HepG2 (cell line): Measurements from ENCODE around the gene PRIMA1. TPM values are rescaled to one million over a fixed set of nuclear protein-coding genes. Genes with fewer than 3 reads are reported as not detected.

Experiments used
- ATAC-seq: fragments of 200-7000 bp; cut with Tn5 transposase; 3 replicates; pipeline ENCODE4 v1.9.1; 2020; ENCODE audit warnings: mild to moderate bottlenecking, moderate library complexity
- BruUV-seq: library from RNA; stranded (reverse); fragments of 400-500 nt; replicated peaks from 2 replicates; lab custom pipeline; 2021; lab: Mats Ljungman, UMichigan
- CTCF ChIA-PET: fragments of 300-600 bp; formaldehyde crosslinking; extraction: SDS; loops from one replicate; lab custom pipeline; 2021; ENCODE audit warnings: low total read pairs, inconsistent platforms, low intra/inter-chr PET ratio; lab: Yijun Ruan, JAX
- POLR2A ChIA-PET: fragments of 350-600 bp; sonication (Branson Sonifier 250); formaldehyde crosslinking; loops from one replicate; lab custom pipeline; 2020; ENCODE audit warnings: antibody characterized with exemption, inconsistent platforms; lab: Yijun Ruan, JAX
- DNase-seq: peaks from one replicate; pipeline ENCODE4 v3.0.0-alpha.2; 2015; ENCODE audit warnings: low spot score
- FAIRE-seq: peaks from 3 replicates; lab custom pipeline; 2011; peaks lifted over from hg19 to GRCh38; lab: Jason Lieb, UNC
- H2AFZ ChIP-seq: one replicate; pipeline ENCODE4 v1.6.1; 2011; ENCODE audit warnings: low read length, inconsistent platforms
- H3K27ac ChIP-seq: fragments of 300-600 bp; 3 replicates; pipeline ENCODE4 v1.8.0; 2011; ENCODE audit warnings: mixed run types, mild to moderate bottlenecking, mixed read lengths, low read length, inconsistent platforms; ENCODE audit not compliant: insufficient read depth; ENCODE audit errors: extremely low read length
- H3K27me3 ChIP-seq, 2 experiments: fragments of 200-600 bp in 1 of 2; 2 replicates in 1 of 2; 3 replicates in 1 of 2; pipeline versions ENCODE4 v1.6.0 to v1.8.0; 2011; ENCODE audit warnings: low read length in 2 of 2, mild to moderate bottlenecking in 2 of 2, moderate library complexity in 2 of 2, inconsistent platforms in 1 of 2; ENCODE audit not compliant: insufficient read depth in 2 of 2, control insufficient read depth in 1 of 2
- H3K36me3 ChIP-seq, 2 experiments: fragments of 200-600 bp in 1 of 2; replicated peaks in 1 of 2; 2 replicates in 1 of 2; 3 replicates in 1 of 2; pipeline versions ENCODE4 v1.5.1 to v1.8.0; 2011; ENCODE audit warnings: low read length in 2 of 2, inconsistent platforms in 1 of 2; ENCODE audit not compliant: insufficient read depth in 2 of 2, control insufficient read depth in 1 of 2
- H3K4me1 ChIP-seq: 2 replicates; pipeline ENCODE4 v1.5.1; 2012; ENCODE audit warnings: low read length, inconsistent platforms; ENCODE audit not compliant: insufficient read depth
- H3K4me2 ChIP-seq: 2 replicates; pipeline ENCODE4 v1.6.0; 2011; ENCODE audit warnings: low read depth, low read length, inconsistent platforms
- H3K4me3 ChIP-seq, 3 experiments: fragments of 200-600 bp in 1 of 3; sonication (generic), shearing (Covaris generic) in 1 of 3; replicated peaks in 1 of 3; 2 replicates each; pipeline ENCODE4 v1.5.1; 2011 to 2016; ENCODE audit warnings: low read length in 3 of 3, inconsistent platforms in 2 of 3, low read depth in 2 of 3, mild to moderate bottlenecking in 2 of 3, control low read depth in 1 of 3, mixed read lengths in 1 of 3; ENCODE audit not compliant: insufficient read depth in 1 of 3
- H3K79me2 ChIP-seq: one replicate; pipeline ENCODE4 v1.6.1; 2011; ENCODE audit warnings: low read length, inconsistent platforms; ENCODE audit not compliant: insufficient read depth
- H3K9ac ChIP-seq: 2 replicates; pipeline ENCODE4 v1.6.0; 2011; ENCODE audit warnings: mild to moderate bottlenecking, low read depth, low read length, inconsistent platforms; ENCODE audit not compliant: insufficient read depth
- H3K9me3 ChIP-seq: 2 replicates; pipeline ENCODE4 v1.5.1; 2012; ENCODE audit warnings: mild to moderate bottlenecking, low read length
- H4K20me1 ChIP-seq: 2 replicates; pipeline ENCODE4 v1.6.0; 2011; ENCODE audit warnings: inconsistent platforms, mild to moderate bottlenecking, low read length, moderate library complexity; ENCODE audit not compliant: insufficient read depth
- MATR3 ChIP-seq: sonication (generic); formaldehyde crosslinking; IDR thresholded peaks from 2 replicates; pipeline ENCODE4 v1.4.0; 2020; ENCODE audit warnings: missing genetic modification reagents
- MTA1 ChIP-seq: sonication (generic); formaldehyde crosslinking; IDR thresholded peaks from 2 replicates; pipeline ENCODE4 v1.4.0; 2020; ENCODE audit warnings: missing genetic modification reagents, mild to moderate bottlenecking, borderline replicate concordance
- NR2F1 ChIP-seq, 2 experiments: fragments of 450-650 bp in 1 of 2; formaldehyde crosslinking in 1 of 2; IDR thresholded peaks; 2 replicates each; pipeline versions ENCODE4 v1.5.0 to v1.6.1; 2016 to 2020; ENCODE audit warnings: mild to moderate bottlenecking in 1 of 2, missing compliant biosample characterization in 1 of 2, missing genetic modification reagents in 1 of 2, moderate library complexity in 1 of 2
- PHB2 ChIP-seq: fragments of 450-650 bp; IDR thresholded peaks from 2 replicates; pipeline ENCODE4 v1.6.1; 2018; ENCODE audit not compliant: partially characterized antibody
- PTBP1 ChIP-seq: fragments of 200-400 bp; formaldehyde crosslinking; IDR thresholded peaks from 2 replicates; pipeline ENCODE4 v1.6.1; 2018; ENCODE audit warnings: low read length, low read depth; ENCODE audit not compliant: poor library complexity, severe bottlenecking
- RBFOX2 ChIP-seq: fragments of 200-400 bp; formaldehyde crosslinking; IDR thresholded peaks from 2 replicates; pipeline ENCODE4 v1.6.1; 2017; ENCODE audit warnings: low read depth, mild to moderate bottlenecking, low read length
- SMARCE1 ChIP-seq: fragments of 450-650 bp; IDR thresholded peaks from 2 replicates; pipeline ENCODE4 v1.6.1; 2017; ENCODE audit warnings: borderline replicate concordance
- TEAD2 ChIP-seq: sonication (generic); formaldehyde crosslinking; IDR thresholded peaks from 2 replicates; pipeline ENCODE4 v1.9.0; 2021; ENCODE audit warnings: missing genetic modification reagents
- ZBTB1 ChIP-seq: sonication (generic); formaldehyde crosslinking; IDR thresholded peaks from 2 replicates; pipeline ENCODE4 v1.4.0; 2020; ENCODE audit warnings: missing genetic modification reagents, borderline replicate concordance
- ZFP1 ChIP-seq: IDR thresholded peaks from 2 replicates; pipeline ENCODE4 v1.6.1; 2016
- ZNF17 ChIP-seq: sonication (generic); formaldehyde crosslinking; IDR thresholded peaks from 2 replicates; pipeline ENCODE4 v1.5.0; 2020; ENCODE audit warnings: mild to moderate bottlenecking, missing genetic modification reagents
- ZNF205 ChIP-seq: IDR thresholded peaks from 2 replicates; pipeline ENCODE4 v1.6.1; 2018; ENCODE audit warnings: missing biosample characterization, missing genetic modification reagents
- ZNF354B ChIP-seq: sonication (generic); formaldehyde crosslinking; IDR thresholded peaks from 2 replicates; pipeline ENCODE4 v1.8.0; 2022; ENCODE audit warnings: mild to moderate bottlenecking, missing genetic modification reagents
- ZNF441 ChIP-seq: sonication (generic); formaldehyde crosslinking; IDR thresholded peaks from 2 replicates; pipeline ENCODE4 v1.7.0; 2021; ENCODE audit warnings: missing genetic modification reagents, borderline replicate concordance
- ZSCAN29 ChIP-seq: sonication (generic); formaldehyde crosslinking; conservative IDR thresholded peaks from 2 replicates; pipeline ENCODE4 v1.4.0; 2020; ENCODE audit warnings: mild to moderate bottlenecking, missing genetic modification reagents
- WGBS: methylation state at CpG from one replicate; pipeline ENCODE4 v1.1.6; 2017; ENCODE audit warnings: low lambda C conversion rate; 5-methylcytosine and 5-hydroxymethylcytosine counted together
- in situ Hi-C: cut with HindIII; loops from 2 replicates; pipeline ENCODE4 v1.10.0; 2017; ENCODE audit warnings: low pct_unique_long_range_greater_than_20kb; ENCODE audit not compliant: extremely low pct_ligation_motif_present
- intact Hi-C: fragments of 100-400 bp; cut with micrococcal nuclease; formaldehyde crosslinking; loops from one replicate; pipeline ENCODE4 v1.10.0; 2022; ENCODE audit not compliant: unreplicated experiment
- polyA plus RNA-seq, 8 experiments: library from polyadenylated mRNA; depleted of rRNA in 3 of 8; stranded (reverse) in 7 of 8; unstranded in 1 of 8; fragments of >200 nt; fragmentation: Illumina TruSeq in 4 of 8; extraction: Trizol in 4 of 8; gene quantifications; 2 replicates each; pipeline versions ENCODE4 v1.2.1 to v1.2.3, GENCODE V29; 2011 to 2016; ENCODE audit warnings: low read depth in 4 of 8, missing spikeins in 1 of 8, mixed read lengths in 1 of 8; ENCODE audit not compliant: insufficient read depth in 1 of 8
- total RNA-seq, 5 experiments: library from RNA; depleted of rRNA; stranded (reverse); fragments of >200 nt; fragmentation: Illumina TruSeq; extraction: Trizol; gene quantifications; 2 replicates each; pipeline ENCODE4 v1.2.3, GENCODE V29; 2016; ENCODE audit warnings: low read depth in 1 of 5
- TF ChIP-seq, protein P1 (sequence below): sonication (generic); formaldehyde crosslinking; IDR thresholded peaks from 2 replicates; pipeline ENCODE4 v1.8.0; 2022; ENCODE audit warnings: mild to moderate bottlenecking, missing genetic modification reagents, moderate library complexity
- TF ChIP-seq, protein P2 (sequence below): IDR thresholded peaks from 2 replicates; pipeline ENCODE4 v1.6.1; 2016

Gene PRIMA1
- total and polyA plus RNA-seq, 2 of the 13 experiments (the other 11 are each of a cell fraction or from before 2014, with no cell fraction given) = 2.4 to 3.2 TPM

DNA sequence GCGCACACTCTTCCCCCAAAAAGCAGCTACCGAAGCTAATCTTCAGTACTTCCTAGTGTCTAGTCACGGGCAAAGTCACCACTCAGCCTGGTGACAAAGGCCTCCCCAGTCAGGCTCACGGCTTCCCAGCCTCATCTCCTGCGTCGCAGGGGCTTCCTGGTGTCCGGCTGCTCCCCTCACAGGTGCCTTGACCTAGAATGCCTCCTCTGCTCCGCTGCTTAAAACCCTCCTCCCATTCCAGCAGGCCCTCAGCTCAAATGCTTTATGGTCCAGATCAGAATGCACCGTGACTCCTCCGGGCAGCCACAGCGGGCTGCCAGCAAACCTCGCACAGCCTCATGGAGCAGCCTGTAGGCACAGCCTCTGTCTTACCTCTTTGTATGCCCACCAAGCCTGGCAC is 53.1 kb downstream of the PRIMA1 start (continued):
- no peak for TF ChIP-seq RBFOX2
- no peak for TF ChIP-seq ZNF354B (CRISPR knock-in tag)

DNA sequence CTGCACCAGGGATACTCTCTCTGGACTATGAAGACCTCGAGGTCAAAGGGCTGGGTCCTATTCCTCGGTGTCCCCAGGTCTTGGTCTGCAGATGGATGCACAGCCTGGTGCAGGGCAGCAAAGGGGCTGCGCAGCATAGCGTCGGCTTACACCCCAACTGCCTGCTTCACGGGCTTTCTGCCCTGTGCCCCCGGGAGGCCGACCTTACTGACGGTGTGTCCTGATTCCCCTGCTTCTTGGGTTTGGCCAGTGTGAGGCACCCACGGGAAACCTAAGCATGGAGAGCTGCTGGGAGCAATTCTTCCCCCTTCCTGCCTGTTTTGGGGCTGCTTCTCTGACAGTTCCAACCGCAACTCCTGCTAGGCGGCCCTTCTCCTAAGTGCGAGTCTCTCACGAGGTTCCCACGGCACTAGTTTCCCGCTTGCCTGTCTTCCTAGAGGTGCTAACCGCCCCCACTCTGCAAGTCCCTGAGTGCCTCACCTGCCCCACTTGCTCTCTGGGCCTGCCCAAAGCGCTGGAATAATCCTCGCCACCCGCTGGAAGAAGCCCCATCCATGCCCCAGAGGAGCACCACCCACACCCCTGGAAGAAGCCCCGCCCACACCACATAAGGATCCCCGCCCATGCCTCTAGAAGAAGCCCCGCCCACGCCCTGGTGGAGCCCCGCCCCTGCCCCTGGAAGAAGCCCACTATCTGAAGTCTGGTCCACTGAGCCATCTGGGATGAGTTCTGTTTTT is 54.0 kb downstream of the PRIMA1 start:
- no peaks in the 10 kb centered on the region for H3K27me3 ChIP-seq
- H3K79me2 ChIP-seq = no peaks in the 10 kb centered on the region
- TF ChIP-seq MTA1 (CRISPR knock-in tag) = no peak
- no peak for TF ChIP-seq ZNF205 (CRISPR knock-in tag)
- TF ChIP-seq ZBTB1 = no peak
- no peak for TF ChIP-seq ZFP1
- TF ChIP-seq NR2F1 (CRISPR knock-in tag; IDR thresholded peaks at IDR 0.05) = no peak
- no peak for TF ChIP-seq ZNF441 (CRISPR knock-in tag)
- TF ChIP-seq TEAD2 (CRISPR knock-in tag) = no peak
- no peak for TF ChIP-seq SMARCE1
- TF ChIP-seq, protein P1, sequence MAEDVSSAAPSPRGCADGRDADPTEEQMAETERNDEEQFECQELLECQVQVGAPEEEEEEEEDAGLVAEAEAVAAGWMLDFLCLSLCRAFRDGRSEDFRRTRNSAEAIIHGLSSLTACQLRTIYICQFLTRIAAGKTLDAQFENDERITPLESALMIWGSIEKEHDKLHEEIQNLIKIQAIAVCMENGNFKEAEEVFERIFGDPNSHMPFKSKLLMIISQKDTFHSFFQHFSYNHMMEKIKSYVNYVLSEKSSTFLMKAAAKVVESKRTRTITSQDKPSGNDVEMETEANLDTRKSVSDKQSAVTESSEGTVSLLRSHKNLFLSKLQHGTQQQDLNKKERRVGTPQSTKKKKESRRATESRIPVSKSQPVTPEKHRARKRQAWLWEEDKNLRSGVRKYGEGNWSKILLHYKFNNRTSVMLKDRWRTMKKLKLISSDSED (CRISPR knock-in tag) = no peak
- TF ChIP-seq ZSCAN29 (CRISPR knock-in tag) = no peak
- TF ChIP-seq, protein P2, sequence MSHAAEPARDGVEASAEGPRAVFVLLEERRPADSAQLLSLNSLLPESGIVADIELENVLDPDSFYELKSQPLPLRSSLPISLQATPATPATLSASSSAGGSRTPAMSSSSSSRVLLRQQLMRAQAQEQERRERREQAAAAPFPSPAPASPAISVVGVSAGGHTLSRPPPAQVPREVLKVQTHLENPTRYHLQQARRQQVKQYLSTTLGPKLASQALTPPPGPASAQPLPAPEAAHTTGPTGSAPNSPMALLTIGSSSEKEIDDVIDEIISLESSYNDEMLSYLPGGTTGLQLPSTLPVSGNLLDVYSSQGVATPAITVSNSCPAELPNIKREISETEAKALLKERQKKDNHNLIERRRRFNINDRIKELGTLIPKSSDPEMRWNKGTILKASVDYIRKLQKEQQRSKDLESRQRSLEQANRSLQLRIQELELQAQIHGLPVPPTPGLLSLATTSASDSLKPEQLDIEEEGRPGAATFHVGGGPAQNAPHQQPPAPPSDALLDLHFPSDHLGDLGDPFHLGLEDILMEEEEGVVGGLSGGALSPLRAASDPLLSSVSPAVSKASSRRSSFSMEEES (CRISPR knock-in tag) = no peak
- TF ChIP-seq MATR3 = no peak
- TF ChIP-seq PHB2 = no peak
- TF ChIP-seq ZNF17 (CRISPR knock-in tag) = no peak
- no peak for TF ChIP-seq PTBP1
- TF ChIP-seq, all 625 proteins: peak for 0
- ChIA-PET POLR2A (no interaction called here), CTCF (no interaction called here)
- ATAC-seq = no peak
- no TSS peak for BruUV-seq
- H2AFZ ChIP-seq = no peak overlapping the region
- H3K27ac ChIP-seq = no peak overlapping the region
- in situ Hi-C loops = no loop called here
- no peak overlapping the region for H3K4me3 ChIP-seq
- H3K9ac ChIP-seq = no peak overlapping the region
- DNase-seq = no peak
- H4K20me1 ChIP-seq = no peaks in the 10 kb centered on the region
- intact Hi-C loops = no loop called here
- H3K4me2 ChIP-seq = no peak overlapping the region
- no peaks in the 10 kb centered on the region; a peak in 1 of 5 replicates for H3K36me3 ChIP-seq
- WGBS = 77% methylated on average over 20 of the region's 25 CpGs
- H3K4me1 ChIP-seq = no peaks in the 10 kb centered on the region
- FAIRE-seq = no peak
- no peaks in the 10 kb centered on the region for H3K9me3 ChIP-seq
